HepG2 (cell line): ENCODE results near the gene MFSD12. TPM values are rescaled to one million over a fixed set of nuclear protein-coding genes. Genes with fewer than 3 reads are reported as not detected.

Source experiments
- HNRNPL ChIP-seq: fragments of 200-400 bp; formaldehyde crosslinking; IDR thresholded peaks from 2 replicates; pipeline ENCODE4 v1.6.1; 2017; ENCODE audit warnings: mild to moderate bottlenecking, low read depth, low read length
- KIAA2018 ChIP-seq: sonication (generic); formaldehyde crosslinking; IDR thresholded peaks from 2 replicates; pipeline ENCODE4 v1.5.0; 2020; ENCODE audit warnings: mild to moderate bottlenecking, missing genetic modification reagents, borderline replicate concordance
- NFIC ChIP-seq: IDR thresholded peaks from 2 replicates; pipeline ENCODE4 v1.6.1; 2012; ENCODE audit warnings: mild to moderate bottlenecking, low read length, inconsistent platforms
- ONECUT2 ChIP-seq: sonication (generic); formaldehyde crosslinking; IDR thresholded peaks from 2 replicates; pipeline ENCODE4 v1.4.0; 2020; ENCODE audit warnings: missing genetic modification reagents
- PHF8 ChIP-seq: sonication (generic); formaldehyde crosslinking; IDR thresholded peaks from 2 replicates; pipeline ENCODE4 v1.5.0; 2020; ENCODE audit warnings: missing genetic modification reagents
- POLR2A ChIP-seq, 2 experiments: IDR thresholded peaks; 2 replicates each; pipeline ENCODE4 v1.6.1; 2011; ENCODE audit warnings: low read depth in 2 of 2, low read length in 2 of 2, mild to moderate bottlenecking in 1 of 2, moderate library complexity in 1 of 2; ENCODE audit not compliant: insufficient read depth in 1 of 2
- SATB2 ChIP-seq: sonication (generic); formaldehyde crosslinking; IDR thresholded peaks from 2 replicates; pipeline ENCODE4 v1.5.0; 2020; ENCODE audit warnings: missing genetic modification reagents
- SNAI1 ChIP-seq: sonication (generic); formaldehyde crosslinking; IDR thresholded peaks from 2 replicates; pipeline ENCODE4 v1.5.0; 2020; ENCODE audit warnings: mild to moderate bottlenecking, missing genetic modification reagents, borderline replicate concordance
- TRAFD1 ChIP-seq: sonication (generic); formaldehyde crosslinking; IDR thresholded peaks from 2 replicates; pipeline ENCODE4 v1.5.1; 2020; ENCODE audit warnings: missing genetic modification reagents, mild to moderate bottlenecking, borderline replicate concordance
- ZBTB1 ChIP-seq: sonication (generic); formaldehyde crosslinking; IDR thresholded peaks from 2 replicates; pipeline ENCODE4 v1.4.0; 2020; ENCODE audit warnings: missing genetic modification reagents, borderline replicate concordance
- ZBTB38 ChIP-seq: sonication (generic); formaldehyde crosslinking; IDR thresholded peaks from 2 replicates; pipeline ENCODE4 v1.5.1; 2020; ENCODE audit warnings: mild to moderate bottlenecking, missing genetic modification reagents
- ZNF143 ChIP-seq: sonication (generic); formaldehyde crosslinking; IDR thresholded peaks from 2 replicates; pipeline ENCODE4 v1.4.0; 2020; ENCODE audit warnings: missing genetic modification reagents
- ZNF567 ChIP-seq: sonication (generic); formaldehyde crosslinking; IDR thresholded peaks from 2 replicates; pipeline ENCODE4 v1.8.1; 2023; ENCODE audit warnings: mild to moderate bottlenecking, missing genetic modification reagents, borderline replicate concordance
- ZNF598 ChIP-seq: sonication (generic); formaldehyde crosslinking; IDR thresholded peaks from 2 replicates; pipeline ENCODE4 v1.5.1; 2020; ENCODE audit warnings: mild to moderate bottlenecking, missing genetic modification reagents, borderline replicate concordance
- ZNF652 ChIP-seq: IDR thresholded peaks from 2 replicates; pipeline ENCODE4 v1.6.1; 2016; ENCODE audit warnings: low read depth, borderline replicate concordance
- ZNF703 ChIP-seq: sonication (generic); formaldehyde crosslinking; IDR thresholded peaks from 2 replicates; pipeline ENCODE4 v1.5.1; 2020; ENCODE audit warnings: missing genetic modification reagents, mild to moderate bottlenecking, moderate library complexity, borderline replicate concordance
- ZSCAN22 ChIP-seq: sonication (generic); formaldehyde crosslinking; IDR thresholded peaks from 2 replicates; pipeline ENCODE4 v1.4.0; 2020; ENCODE audit warnings: mild to moderate bottlenecking, missing genetic modification reagents
- polyA plus RNA-seq, 8 experiments: library from polyadenylated mRNA; depleted of rRNA in 3 of 8; stranded (reverse) in 7 of 8; unstranded in 1 of 8; fragments of >200 nt; fragmentation: Illumina TruSeq in 4 of 8; extraction: Trizol in 4 of 8; gene quantifications; 2 replicates each; pipeline versions ENCODE4 v1.2.1 to v1.2.3, GENCODE V29; 2011 to 2016; ENCODE audit warnings: low read depth in 4 of 8, missing spikeins in 1 of 8, mixed read lengths in 1 of 8; ENCODE audit not compliant: insufficient read depth in 1 of 8
- total RNA-seq, 5 experiments: library from RNA; depleted of rRNA; stranded (reverse); fragments of >200 nt; fragmentation: Illumina TruSeq; extraction: Trizol; gene quantifications; 2 replicates each; pipeline ENCODE4 v1.2.3, GENCODE V29; 2016; ENCODE audit warnings: low read depth in 1 of 5

MFSD12 gene
- total and polyA plus RNA-seq, 2 of the 13 experiments (the other 11 are each of a cell fraction or from before 2014, with no cell fraction given): 27.2 to 29.1 TPM

DNA sequence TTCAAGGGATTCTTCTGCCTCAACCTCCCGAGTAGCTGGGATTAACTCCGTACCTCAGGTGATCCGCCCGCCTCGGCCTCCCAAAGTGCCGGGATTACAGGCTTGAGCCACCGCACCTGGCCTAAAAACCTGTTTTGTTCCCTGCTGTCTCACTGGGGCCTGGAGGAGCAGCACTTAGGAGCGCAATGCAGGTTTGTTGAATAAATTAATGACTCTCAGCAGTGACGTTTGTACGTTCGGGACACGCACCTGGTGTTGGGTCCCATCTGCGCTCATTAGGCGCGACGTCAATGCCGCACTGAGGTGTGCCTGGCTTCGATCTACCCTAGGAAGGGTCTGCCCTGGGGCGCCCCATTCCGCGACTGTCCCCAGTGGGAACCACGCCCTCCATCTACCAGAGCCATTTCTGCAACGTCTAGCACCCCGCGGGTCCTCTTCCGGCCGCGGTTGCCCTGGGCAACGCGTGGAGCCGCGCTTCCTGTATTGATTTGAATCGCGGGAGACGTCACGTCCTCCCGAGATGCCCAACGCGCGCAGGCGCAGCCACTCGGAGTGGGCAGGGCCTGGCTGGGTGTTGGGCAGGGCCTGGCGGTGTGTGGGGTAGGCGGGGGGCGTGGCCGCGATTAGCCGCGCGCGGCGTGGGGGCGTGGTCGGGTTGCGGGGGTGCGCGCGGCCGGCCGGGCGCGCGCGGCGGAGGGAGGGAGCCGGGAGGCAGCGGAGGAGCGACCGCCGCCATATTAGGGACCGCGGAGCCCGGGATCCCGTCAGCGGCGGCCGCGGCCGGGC lies 51.6 kb downstream of the MFSD12 start, which contains the start of gene FZR1 (continued):
- TF ChIP-seq ZBTB1 (CRISPR knock-in tag): no peak
- peak; percentile 48; the same call in 1 of the 2 replicates for TF ChIP-seq ZBTB38
- no peak for TF ChIP-seq ZSCAN22 (CRISPR knock-in tag)
- peak; percentile 56 to 64; a peak in 3 of 4 replicates for TF ChIP-seq POLR2A (IDR thresholded peaks at IDR 0.05; ENCODE audit: insufficient read depth in 1 of 2, low read depth in 2 of 2, low read length in 2 of 2)
- peak; percentile 92 for TF ChIP-seq ZNF143 (CRISPR knock-in tag)
- TF ChIP-seq KIAA2018 (CRISPR knock-in tag): no peak
- peak; percentile 61 for TF ChIP-seq PHF8 (CRISPR knock-in tag)
- peak; percentile 78; the same call in 1 of the 2 replicates for TF ChIP-seq ZNF567 (CRISPR knock-in tag)
- no peak for TF ChIP-seq TRAFD1 (CRISPR knock-in tag)
- TF ChIP-seq ONECUT2 (CRISPR knock-in tag): peak; percentile 99
- no peak for TF ChIP-seq ZNF703 (CRISPR knock-in tag)
- no peak for TF ChIP-seq ZNF598 (CRISPR knock-in tag)
- no peak for TF ChIP-seq ZNF652 (CRISPR knock-in tag)
- no peak for TF ChIP-seq NFIC
- no peak for TF ChIP-seq SNAI1 (CRISPR knock-in tag)
- TF ChIP-seq SATB2 (CRISPR knock-in tag): no peak
- TF ChIP-seq HNRNPL: no peak
